Astrocyte of the hippocampus (primary cell): ENCODE data around the gene TAF13.

ENCODE experiments used
- DNase-seq: peaks from one replicate; pipeline ENCODE4 v3.0.0; 2011; ENCODE audit warnings: low read depth, low spot score

TAF13 gene

DNA sequence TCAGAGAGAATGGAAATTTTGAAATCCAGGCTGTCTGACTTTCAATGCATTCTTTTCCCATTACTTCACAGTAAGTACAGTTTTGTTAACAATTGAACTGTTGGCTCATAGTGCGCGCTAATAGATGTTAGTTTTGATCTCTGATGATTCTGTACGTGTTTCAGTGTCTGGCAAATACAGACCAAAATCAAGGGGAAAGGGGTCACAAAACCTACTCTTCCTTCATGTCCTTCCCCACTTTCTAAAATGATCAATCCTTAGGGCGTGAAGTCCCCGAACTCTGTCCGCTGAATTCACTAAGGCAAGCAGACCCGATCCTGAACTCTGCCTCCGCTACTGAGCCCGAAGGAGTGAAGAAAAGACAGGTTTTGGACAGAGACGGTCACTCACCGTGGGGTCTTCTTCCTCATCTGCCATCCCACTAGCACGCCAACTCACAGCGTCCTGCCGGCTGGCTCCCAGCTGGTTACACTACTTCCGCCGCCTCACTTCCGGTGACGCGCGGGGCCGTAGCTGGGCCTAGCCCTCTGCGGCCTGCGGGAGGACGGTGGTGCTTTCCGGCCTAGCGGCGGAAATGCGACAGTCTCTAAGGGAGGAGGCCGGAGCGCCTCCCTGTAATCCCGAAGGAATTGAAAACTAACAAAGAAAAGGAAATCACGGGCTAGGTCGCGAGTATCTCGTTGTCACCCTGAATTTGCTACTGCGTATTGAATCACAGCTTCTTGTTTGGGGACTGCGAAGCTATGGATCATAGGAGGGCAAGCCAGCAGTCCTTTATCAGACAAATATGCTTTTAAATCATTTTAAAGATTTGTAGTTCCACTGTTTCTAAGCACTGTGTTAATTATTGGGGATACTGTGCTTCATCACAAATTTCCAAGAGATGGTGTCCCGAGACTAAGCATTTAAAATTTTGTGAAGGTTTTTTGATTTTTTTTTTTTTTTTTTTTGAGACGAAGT is at the start of gene TAF13:
Gene TAF13 (minus strand): TSS at position 473 of the 960 bp plus-strand sequence. CDS start 56 bp downstream, at position 417.
- peak; percentile 99 for DNase-seq

DNA sequence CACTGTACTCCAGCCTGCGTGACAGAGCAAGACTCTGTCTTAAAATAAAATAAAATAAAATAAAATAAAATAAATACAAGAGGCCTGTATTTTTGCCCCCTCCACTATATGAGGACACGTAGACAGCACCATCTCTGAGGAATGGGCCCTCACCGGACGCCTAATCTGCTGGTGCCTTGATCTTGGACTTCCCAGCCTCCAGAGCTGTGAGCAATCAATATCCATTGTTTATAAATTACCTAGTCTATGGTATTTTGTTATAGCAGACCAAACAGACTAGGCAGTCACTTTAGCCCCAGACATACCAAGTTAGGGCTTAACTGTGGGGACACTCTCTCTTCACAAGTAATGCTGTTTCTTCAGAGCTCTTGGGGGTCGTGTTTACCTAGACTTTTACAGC is 44.6 kb upstream of the TAF13 start:
- DNase-seq, result no peak

- DNase-seq, result no peak
Observed at GRCh38 chr1:109118089-109118488, 42.3 kb upstream of the TAF13 start.

DNA sequence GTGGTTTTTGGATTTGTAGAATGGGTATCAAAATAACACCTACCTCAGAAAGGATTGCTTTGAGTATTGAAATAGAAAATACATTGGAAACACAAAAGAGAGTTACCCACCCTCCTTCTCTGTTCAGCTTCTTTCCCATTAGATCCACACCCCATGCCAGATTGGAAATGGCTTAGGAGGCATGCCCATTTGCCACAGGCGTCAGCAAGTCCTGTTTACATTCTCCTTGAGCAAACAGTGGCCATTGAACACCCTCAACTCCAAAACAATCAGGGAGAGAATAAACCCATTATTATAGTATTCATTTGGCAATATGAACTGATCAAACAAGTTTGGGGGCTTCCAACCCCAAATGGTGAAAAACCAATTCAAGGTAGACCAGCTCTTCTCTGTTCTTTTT is 40.5 kb upstream of the TAF13 start:
- no peak for DNase-seq

DNA sequence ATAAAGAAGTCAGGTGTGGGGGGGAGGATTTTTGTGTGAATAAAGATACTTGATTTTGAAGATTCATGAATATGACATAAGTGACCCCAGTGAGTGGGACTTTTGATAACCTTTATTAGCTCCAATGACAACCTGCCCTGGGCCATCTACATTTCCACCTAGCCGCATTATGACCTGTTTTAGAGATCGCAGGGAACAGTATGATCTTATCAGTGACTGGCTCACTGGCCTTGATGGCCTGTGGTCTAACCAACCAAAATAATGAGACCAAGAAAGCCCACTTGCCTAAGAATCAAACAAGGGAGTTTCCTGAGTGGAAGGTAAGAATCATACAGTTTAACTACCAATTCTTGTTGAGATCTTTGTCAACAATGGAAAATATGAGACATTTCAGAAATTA is 39.9 kb upstream of the TAF13 start:
- no peak for DNase-seq

GRCh38 chr1:109114342-109114674 is 38.5 kb upstream of the TAF13 start:
- no peak for DNase-seq

DNA sequence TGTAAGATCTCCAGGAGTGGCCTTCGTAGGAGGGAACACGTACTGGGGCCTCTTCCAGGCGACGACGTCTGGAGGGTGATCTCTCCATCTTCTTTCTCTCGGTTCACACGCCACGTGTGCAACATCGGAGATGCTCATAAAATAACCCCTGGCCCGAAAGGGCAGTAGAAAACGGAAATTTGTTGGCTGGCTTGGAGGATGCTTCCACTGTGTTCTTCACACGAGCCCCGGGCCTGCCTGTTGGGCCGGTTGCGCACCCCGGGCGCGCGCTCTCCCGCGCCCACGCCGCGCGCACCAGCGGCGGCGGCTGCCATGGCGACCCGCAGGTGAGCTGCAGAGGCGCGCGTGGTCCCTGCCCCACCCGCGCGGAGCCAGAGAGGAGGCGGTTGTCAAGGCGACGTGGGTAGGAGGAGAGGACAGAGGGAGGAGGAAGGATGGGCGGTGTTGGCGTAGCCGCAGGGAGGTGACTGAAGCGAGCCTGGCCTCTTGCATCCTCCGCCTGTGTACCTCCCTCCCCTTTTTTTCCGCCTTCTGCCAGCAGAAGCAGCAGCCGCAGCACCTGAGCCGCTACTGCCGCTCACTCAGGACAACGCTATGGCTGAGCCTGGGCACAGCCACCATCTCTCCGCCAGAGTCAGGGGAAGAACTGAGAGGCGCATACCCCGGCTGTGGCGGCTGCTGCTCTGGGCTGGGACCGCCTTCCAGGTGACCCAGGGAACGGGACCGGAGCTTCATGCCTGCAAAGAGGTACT is 38.0 kb upstream of the TAF13 start, which contains the start of gene ELAPOR1:
Gene ELAPOR1 (plus strand): TSS at position 526 of the 752 bp plus-strand sequence. CDS start 69 bp downstream, at position 595.
- DNase-seq, result peak; percentile 54

GRCh38 chr1:109112652-109113285 is 37.0 kb upstream of the TAF13 start:
- peak; percentile 95 for DNase-seq

- DNase-seq, result peak; percentile 16
Observed at GRCh38 chr1:109112056-109112651, 36.4 kb upstream of the TAF13 start.

- no peak for DNase-seq
Observed at GRCh38 chr1:109111386-109112055, 35.7 kb upstream of the TAF13 start.

- DNase-seq, result no peak
Observed at GRCh38 chr1:109109906-109110305, 34.1 kb upstream of the TAF13 start.

DNA sequence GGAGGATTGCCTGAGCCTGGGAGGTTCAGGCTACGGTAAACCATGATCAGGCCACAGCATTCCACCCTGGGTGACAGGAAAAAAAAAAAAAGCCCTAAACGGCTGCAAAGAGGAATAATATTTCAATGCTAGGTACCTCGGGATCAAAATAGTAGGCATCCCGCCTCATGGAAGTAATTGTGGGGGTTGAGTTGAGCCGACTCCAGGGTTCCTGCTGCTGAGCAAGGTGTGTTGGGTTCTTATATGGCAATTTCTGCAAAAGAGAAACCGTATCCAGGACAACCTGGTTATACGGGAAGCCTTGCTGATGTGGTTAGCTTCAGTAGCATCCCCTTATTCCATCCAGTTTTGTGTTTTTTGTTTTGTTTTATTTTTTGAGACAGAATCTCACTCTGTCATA is 32.0 kb upstream of the TAF13 start:
- no peak for DNase-seq

- no peak for DNase-seq
Observed at GRCh38 chr1:109105881-109106280, 30.1 kb upstream of the TAF13 start.

- no peak for DNase-seq
Observed at GRCh38 chr1:109104364-109105151, 28.8 kb upstream of the TAF13 start.

- DNase-seq, result peak; percentile 98
Observed at GRCh38 chr1:109099938-109100773, 24.4 kb upstream of the TAF13 start.

- no peak for DNase-seq
Observed at GRCh38 chr1:109096120-109096519, 20.3 kb upstream of the TAF13 start.

DNA sequence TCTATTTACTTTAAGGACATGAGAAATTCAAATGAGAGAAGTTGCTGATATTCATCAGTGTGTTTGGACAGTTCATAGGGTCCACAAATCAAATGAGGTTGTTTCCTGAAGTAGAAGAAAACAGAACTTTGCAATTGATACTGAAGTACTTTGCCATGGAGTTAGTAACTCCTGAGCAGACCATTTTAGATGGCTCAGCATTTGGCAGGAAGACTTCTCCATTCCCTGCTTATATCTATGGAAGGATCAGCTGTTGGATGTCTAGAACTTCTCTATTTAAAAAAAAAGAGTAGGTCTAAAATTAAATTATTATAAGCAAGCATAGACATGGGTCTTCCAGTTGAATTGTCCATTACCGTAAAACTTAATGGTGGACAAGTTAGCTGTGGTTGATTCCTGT is 19.8 kb upstream of the TAF13 start:
- no peak for DNase-seq

GRCh38 chr1:109094871-109095270 is 19.1 kb upstream of the TAF13 start:
- DNase-seq, result no peak

DNA sequence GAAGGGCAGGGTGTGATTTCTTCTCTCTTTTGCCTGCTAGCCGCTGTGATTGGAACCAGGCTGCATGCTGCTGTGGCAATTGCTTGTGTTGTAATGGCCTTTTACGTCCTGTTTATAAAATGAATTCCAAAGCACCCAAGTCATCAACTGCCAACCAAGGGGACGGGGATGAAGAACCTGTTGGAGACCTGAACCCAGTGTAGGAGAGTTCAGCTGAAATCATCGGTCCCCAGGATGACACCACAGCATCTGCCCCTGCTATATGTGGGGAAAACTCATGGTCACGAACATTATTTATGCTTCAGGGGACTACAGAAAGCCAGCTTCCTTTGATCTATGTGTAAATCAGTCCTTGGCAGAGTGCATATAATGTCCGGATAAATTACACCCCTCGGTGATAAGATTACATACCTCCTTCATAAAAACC is 18.6 kb upstream of the TAF13 start:
- peak; percentile 54 for DNase-seq
